H1 (cell line): ENCODE data around the gene ZDHHC9.

ENCODE experiments used
- CHD2 ChIP-seq: IDR thresholded peaks from 2 replicates; pipeline ENCODE4 v1.6.1; 2012; ENCODE audit warnings: low read length, improper control_type of control experiment
- JUN ChIP-seq: IDR thresholded peaks from 2 replicates; pipeline ENCODE4 v1.6.1; 2011; ENCODE audit warnings: low read depth, mild to moderate bottlenecking, improper control_type of control experiment, low read length
- POLR2A ChIP-seq, 2 experiments: IDR thresholded peaks; 1 replicate in 1 of 2; 2 replicates in 1 of 2; pipeline ENCODE4 v1.6.1; 2011; ENCODE audit warnings: low read depth in 2 of 2, low read length in 2 of 2, mild to moderate bottlenecking in 2 of 2; ENCODE audit errors: control extremely low read depth in 1 of 2
- TAF1 ChIP-seq: IDR thresholded peaks from 2 replicates; pipeline ENCODE4 v1.6.1; 2011; ENCODE audit warnings: mild to moderate bottlenecking, low read depth, low read length
- TBP ChIP-seq: IDR thresholded peaks from 2 replicates; pipeline ENCODE4 v1.6.1; 2011; ENCODE audit warnings: low read depth, low read length, improper control_type of control experiment
- TF ChIP-seq, protein P1 (sequence below), 3 experiments: IDR thresholded peaks; 1 replicate in 2 of 3; 2 replicates in 1 of 3; pipeline versions ENCODE4 v1.5.1 to v1.6.1; 2011; ENCODE audit warnings: low read length in 3 of 3, mild to moderate bottlenecking in 3 of 3, inconsistent platforms in 2 of 3, low read depth in 1 of 3, moderate library complexity in 1 of 3; ENCODE audit not compliant: insufficient read depth in 1 of 3; ENCODE audit errors: control extremely low read depth in 1 of 3

DNA sequence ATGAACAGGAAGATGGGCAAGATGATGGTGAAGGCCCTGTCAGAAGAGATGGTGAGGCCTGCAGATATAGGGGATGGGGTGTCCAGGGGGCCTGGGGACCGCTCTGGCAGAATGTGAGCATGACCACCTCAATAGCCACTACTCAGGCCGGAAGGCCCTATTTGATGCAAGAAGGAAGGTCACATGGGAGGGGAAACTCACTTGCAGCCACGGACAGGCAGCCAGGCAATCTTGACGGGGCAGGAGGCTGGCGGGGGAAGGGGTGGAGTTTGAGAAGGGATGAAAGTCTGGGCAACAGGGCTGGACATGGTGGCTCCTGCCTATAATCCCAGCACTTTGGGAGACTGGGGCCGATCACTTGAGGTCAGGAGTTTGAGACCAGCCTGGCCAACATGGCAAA lies 55.2 kb downstream of the ZDHHC9 start:
- no peak for TF ChIP-seq POLR2A (IDR thresholded peaks at IDR 0.05; ENCODE audit: control extremely low read depth in 1 of 2, low read depth in 2 of 2, low read length in 2 of 2)
- TF ChIP-seq TAF1, result no peak
- no peak for TF ChIP-seq JUN
- TF ChIP-seq CHD2, result no peak
- TF ChIP-seq, protein P1, sequence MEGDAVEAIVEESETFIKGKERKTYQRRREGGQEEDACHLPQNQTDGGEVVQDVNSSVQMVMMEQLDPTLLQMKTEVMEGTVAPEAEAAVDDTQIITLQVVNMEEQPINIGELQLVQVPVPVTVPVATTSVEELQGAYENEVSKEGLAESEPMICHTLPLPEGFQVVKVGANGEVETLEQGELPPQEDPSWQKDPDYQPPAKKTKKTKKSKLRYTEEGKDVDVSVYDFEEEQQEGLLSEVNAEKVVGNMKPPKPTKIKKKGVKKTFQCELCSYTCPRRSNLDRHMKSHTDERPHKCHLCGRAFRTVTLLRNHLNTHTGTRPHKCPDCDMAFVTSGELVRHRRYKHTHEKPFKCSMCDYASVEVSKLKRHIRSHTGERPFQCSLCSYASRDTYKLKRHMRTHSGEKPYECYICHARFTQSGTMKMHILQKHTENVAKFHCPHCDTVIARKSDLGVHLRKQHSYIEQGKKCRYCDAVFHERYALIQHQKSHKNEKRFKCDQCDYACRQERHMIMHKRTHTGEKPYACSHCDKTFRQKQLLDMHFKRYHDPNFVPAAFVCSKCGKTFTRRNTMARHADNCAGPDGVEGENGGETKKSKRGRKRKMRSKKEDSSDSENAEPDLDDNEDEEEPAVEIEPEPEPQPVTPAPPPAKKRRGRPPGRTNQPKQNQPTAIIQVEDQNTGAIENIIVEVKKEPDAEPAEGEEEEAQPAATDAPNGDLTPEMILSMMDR (IDR thresholded peaks at IDR 0.05; ENCODE audit: control extremely low read depth in 1 of 3, insufficient read depth in 1 of 3, low read depth in 1 of 3, low read length in 3 of 3), result no peak
- no peak for TF ChIP-seq TBP
